HG02970 (cell line): ENCODE data around the gene BNIP3.
"Not testable (repeated sequence)": the region's sequence is repeated elsewhere in the genome, so short reads cannot be mapped to it uniquely, and the experiment has no call there.

ENCODE experiments used
- ATAC-seq: cut with Tn5 transposase; IDR thresholded peaks from one replicate; pipeline ENCODE4 v1.9.1; 2021; ENCODE audit warnings: mild to moderate bottlenecking, moderate library complexity, moderate number of reproducible peaks; ENCODE audit not compliant: unreplicated experiment, low FRiP score

The BNIP3 gene

GRCh38 chr10:131933016-131933695 is 48.6 kb downstream of the BNIP3 start:
- no peak for ATAC-seq

GRCh38 chr10:131931981-131932380 is 49.7 kb downstream of the BNIP3 start:
- no peak for ATAC-seq

GRCh38 chr10:131930586-131931330 is 51.0 kb downstream of the BNIP3 start:
- ATAC-seq, result no peak

GRCh38 chr10:131930150-131930549 is 51.6 kb downstream of the BNIP3 start:
- no peak for ATAC-seq

GRCh38 chr10:131929122-131929845 is 52.4 kb downstream of the BNIP3 start:
- no peak for ATAC-seq

GRCh38 chr10:131928248-131929095 is 53.3 kb downstream of the BNIP3 start:
- ATAC-seq, result peak; percentile 59

GRCh38 chr10:131926743-131927595 is 54.8 kb downstream of the BNIP3 start:
- no peak for ATAC-seq

GRCh38 chr10:131926253-131926652 is 55.5 kb downstream of the BNIP3 start:
- ATAC-seq, result no peak

GRCh38 chr10:131925716-131926115 is 56.0 kb downstream of the BNIP3 start:
- ATAC-seq, result no peak

GRCh38 chr10:131925011-131925649 is 56.6 kb downstream of the BNIP3 start:
- no peak for ATAC-seq

GRCh38 chr10:131923038-131923756 is 58.5 kb downstream of the BNIP3 start:
- ATAC-seq, result no peak

GRCh38 chr10:131921184-131921583 is 60.5 kb downstream of the BNIP3 start:
- ATAC-seq, result no peak

- no peak for ATAC-seq
Measured at GRCh38 chr10:131920693-131921092, 61.0 kb downstream of the BNIP3 start.

- no peak for ATAC-seq
Measured at GRCh38 chr10:131920151-131920550, 61.6 kb downstream of the BNIP3 start.

- not testable (repeated sequence) for ATAC-seq
Measured at GRCh38 chr10:131919461-131919860, 62.3 kb downstream of the BNIP3 start.
